Right forelimb (tissue), 1 donor: ENCODE results near the gene CAMK1G.
A peak's percentile ranks its signal among the peaks of the same experiment; 100 is the strongest.

Experiments used
- DNase-seq: peaks from one replicate; pipeline ENCODE4 v3.0.0-alpha.2; 2018

The CAMK1G gene

GRCh38 chr1:209643285-209644020, 59.9 kb downstream of the CAMK1G start:
- DNase-seq, result peak; percentile 58

GRCh38 chr1:209645574-209646452, 62.3 kb downstream of the CAMK1G start:
- DNase-seq, result no peak

GRCh38 chr1:209646558-209646957, 63.0 kb downstream of the CAMK1G start:
- DNase-seq, result no peak

GRCh38 chr1:209647156-209647555, 63.6 kb downstream of the CAMK1G start:
- no peak for DNase-seq

DNA sequence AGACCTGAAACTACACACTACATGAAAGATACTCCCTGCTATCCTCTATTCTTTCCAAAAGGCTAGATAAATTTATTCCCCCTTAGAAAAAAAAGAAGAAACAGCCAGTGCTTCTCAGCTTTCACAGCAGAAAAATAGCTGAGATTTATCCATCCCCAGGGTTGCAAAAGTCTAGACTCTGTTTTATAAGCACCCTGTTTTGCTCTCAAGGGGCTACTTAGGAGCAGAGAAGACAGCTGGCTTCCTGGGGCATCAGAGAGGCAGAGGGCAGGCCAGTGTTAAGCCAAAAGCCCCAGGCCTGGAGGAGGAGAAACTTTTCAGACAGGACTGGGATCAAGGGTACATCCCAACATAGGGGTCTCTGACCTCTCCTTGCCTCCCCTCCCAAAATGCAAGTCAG, 64.8 kb downstream of the CAMK1G start:
- DNase-seq, result no peak

- no peak for DNase-seq
Measured at GRCh38 chr1:209648931-209649776, 65.6 kb downstream of the CAMK1G start.

DNA sequence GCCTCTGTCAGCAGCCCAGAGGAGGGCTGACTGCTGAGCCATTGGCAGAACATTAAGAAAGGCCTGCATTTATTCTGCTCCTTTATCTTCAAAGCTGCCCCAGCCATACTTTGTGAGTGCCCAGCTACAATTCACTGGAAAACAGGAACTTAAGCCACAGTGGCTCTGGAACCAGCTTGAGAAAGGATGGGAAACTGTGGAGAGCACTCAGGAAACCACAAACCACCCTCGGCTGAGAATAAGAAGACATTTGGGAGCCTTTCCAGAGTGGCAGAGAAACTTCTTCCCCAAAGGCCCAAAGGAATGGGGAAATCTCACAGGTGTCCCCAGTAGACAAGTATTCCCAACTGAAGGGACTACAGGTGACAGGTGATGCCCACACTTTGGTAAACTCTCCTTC, 66.9 kb downstream of the CAMK1G start:
- no peak for DNase-seq

- DNase-seq, result no peak
Measured at GRCh38 chr1:209651138-209651587, 67.6 kb downstream of the CAMK1G start.

DNA sequence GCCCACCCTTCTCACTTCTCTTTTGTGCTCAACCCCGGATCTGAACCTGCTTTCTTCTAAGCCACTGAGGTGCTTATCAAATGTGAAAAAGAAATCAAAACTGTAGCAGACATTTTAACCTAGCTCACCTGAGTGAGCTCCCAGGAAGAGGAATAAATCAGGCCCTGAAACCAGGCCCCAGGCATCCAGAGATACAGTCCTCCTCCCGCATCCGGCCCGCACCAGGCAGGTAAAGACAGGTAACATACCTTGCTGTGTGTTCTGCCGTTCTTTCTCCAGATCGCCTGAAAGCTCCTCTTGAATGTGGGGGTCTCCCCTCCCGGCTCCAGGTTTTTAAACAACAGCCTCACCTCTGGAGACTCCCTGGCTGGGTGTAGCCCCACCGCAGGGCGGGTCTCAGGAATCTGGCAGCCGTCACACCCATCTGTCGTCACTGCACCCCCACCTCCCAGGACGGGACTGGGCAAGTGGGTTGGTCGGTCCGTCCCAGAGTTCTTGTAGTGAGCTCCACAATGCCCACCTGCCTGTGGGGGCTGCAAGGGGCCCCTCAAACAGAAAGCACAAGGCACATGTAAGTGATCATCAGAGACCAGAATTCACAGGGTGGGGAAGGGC, 68.7 kb downstream of the CAMK1G start, which contains the start of gene LAMB3:
Gene LAMB3, minus strand, starts transcription at position 305 of the 615 bp plus-strand sequence. CDS start 1,481 bp downstream, outside the sequence.
- DNase-seq, result no peak

- peak; percentile 81 for DNase-seq
Measured at GRCh38 chr1:209652873-209653401, 69.4 kb downstream of the CAMK1G start.

DNA sequence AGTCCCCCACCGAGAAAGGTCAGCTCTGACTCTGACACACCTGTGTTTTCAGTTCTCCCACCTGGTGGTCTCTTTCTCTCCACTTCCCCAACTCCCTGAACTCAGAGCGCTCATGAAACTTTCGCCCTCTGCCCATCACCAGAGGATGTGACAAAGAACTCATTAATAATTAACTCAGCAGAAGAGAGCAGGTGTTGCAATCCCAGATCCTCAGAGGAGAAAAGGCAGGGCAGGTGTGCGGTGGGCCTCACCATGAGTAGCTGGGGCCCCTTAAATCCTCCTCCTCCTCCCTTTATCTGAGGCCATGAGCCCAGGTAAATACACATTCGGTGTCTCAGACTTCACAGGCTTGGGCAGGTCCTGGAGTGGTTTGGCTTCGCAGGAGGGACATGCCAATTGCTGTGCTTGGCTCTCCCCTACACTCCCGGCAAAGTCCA, 70.4 kb downstream of the CAMK1G start:
- DNase-seq, result no peak

DNA sequence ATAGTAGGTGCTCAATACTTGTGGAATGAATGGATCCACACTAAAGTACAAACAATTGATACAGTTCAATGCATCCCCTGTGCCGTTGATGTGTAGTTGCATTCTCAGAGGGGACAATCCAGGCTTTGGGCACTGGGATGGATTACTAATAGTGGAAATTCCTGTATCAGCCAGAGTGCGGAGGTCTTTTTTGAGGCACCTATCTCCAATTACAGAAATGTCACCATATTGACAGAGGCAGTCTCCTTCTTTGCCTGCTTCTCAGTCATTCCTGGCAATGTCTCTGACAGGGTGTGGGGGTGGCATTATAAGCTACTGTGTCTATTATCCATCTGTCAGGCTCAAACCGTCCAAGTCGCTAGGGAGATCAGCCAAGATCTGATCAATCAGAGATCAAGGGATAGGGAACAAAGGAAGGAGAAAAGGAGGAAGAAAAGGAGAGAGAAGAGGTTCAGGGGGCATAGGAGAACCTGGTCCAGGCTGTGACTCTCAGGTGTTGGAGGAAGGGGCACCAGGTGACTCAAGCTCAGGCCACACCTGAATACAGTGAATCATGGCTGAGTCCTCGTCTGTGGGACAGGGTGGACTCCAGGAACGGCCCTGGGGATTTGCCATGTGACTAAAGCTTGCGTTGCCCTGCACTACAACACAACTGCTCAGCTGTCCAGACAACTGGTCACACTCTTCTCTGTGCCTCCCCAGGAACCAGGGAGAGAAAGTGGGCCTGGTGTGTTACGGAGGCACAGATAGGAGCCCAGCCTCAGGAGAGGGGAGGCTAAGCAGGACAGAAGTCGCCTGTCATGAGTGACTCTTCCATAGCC, 72.1 kb downstream of the CAMK1G start:
- no peak for DNase-seq

- DNase-seq, result no peak
Measured at GRCh38 chr1:209657140-209657879, 73.8 kb downstream of the CAMK1G start.

GRCh38 chr1:209657918-209658317, 74.4 kb downstream of the CAMK1G start:
- no peak for DNase-seq

GRCh38 chr1:209659909-209660308, 76.4 kb downstream of the CAMK1G start:
- DNase-seq, result no peak

- DNase-seq, result no peak
Measured at GRCh38 chr1:209661071-209661470, 77.6 kb downstream of the CAMK1G start.

GRCh38 chr1:209662879-209663327, 79.4 kb downstream of the CAMK1G start:
- DNase-seq, result no peak
